Left ventricle myocardium inferior (tissue), 1 donor: ENCODE measurements around the gene F2RL2. TPM values are rescaled to one million over a fixed set of nuclear protein-coding genes. Genes with fewer than 3 reads are reported as not detected.
A peak's percentile ranks its signal among the peaks of the same experiment; 100 is the strongest.

Source experiments
- DNase-seq: peaks from one replicate; pipeline ENCODE4 v3.0.0-alpha.2; 2020
- H3K27ac ChIP-seq: fragments of 200-600 bp; replicated peaks from 2 replicates; pipeline ENCODE4 v1.8.0; 2021
- H3K27me3 ChIP-seq: fragments of 200-600 bp; 2 replicates; pipeline ENCODE4 v1.8.0; 2021; ENCODE audit warnings: low read depth
- H3K36me3 ChIP-seq: fragments of 200-600 bp; 2 replicates; pipeline ENCODE4 v1.8.0; 2021
- H3K4me1 ChIP-seq: fragments of 200-600 bp; 2 replicates; pipeline ENCODE4 v1.8.0; 2021
- H3K4me3 ChIP-seq: fragments of 200-600 bp; 2 replicates; pipeline ENCODE4 v1.8.0; 2021; ENCODE audit warnings: mild to moderate bottlenecking, moderate library complexity
- H3K9me3 ChIP-seq: fragments of 200-600 bp; replicated peaks from 2 replicates; pipeline ENCODE4 v1.8.0; 2021
- CTCF ChIP-seq: fragments of 200-600 bp; IDR thresholded peaks from 2 replicates; pipeline ENCODE4 v1.8.0; 2021; ENCODE audit warnings: antibody characterized with exemption, mild to moderate bottlenecking, borderline replicate concordance
- intact Hi-C: fragments of 100-400 bp; cut with micrococcal nuclease; formaldehyde crosslinking; loops from one replicate; pipeline ENCODE4 v1.11.0; 2022
- total RNA-seq: library from RNA; stranded (reverse); fragmentation: NEBNext Ultra II Directional; extraction: Animal tissue kit (Norgen Biotek cat#: 25700); gene quantifications from one replicate; pipeline ENCODE4 v1.2.1, GENCODE V29; 2021
- donor health status: DM: no; HTN: yes; CAD: no; lungs with severe emphysema.

The F2RL2 gene
- total RNA-seq, 1 donor from 2014 or later: 0.22 TPM

- no peaks in the 10 kb centered on the region for H3K4me1 ChIP-seq
- H3K4me3 ChIP-seq: no peak overlapping the region
- TF ChIP-seq CTCF: no peak
- H3K27me3 ChIP-seq: no peaks in the 10 kb centered on the region
- peak overlapping the region; percentile 0 for H3K27ac ChIP-seq
- intact Hi-C loops: no loop called here
- no peak for DNase-seq
- H3K9me3 ChIP-seq: no peaks in the 10 kb centered on the region
- H3K36me3 ChIP-seq: no peaks in the 10 kb centered on the region
These were observed 33.9 kb upstream of the F2RL2 start for GRCh38 chr5:76657091-76657490.

- no peak for TF ChIP-seq CTCF
- Histone ChIP-seq H3K27ac (no peak overlapping the region), H3K4me3 (no peak overlapping the region), H3K9me3 (peaks cover 25% of the 10 kb centered on the region), H3K27me3 (no peaks in the 10 kb centered on the region), H3K36me3 (no peaks in the 10 kb centered on the region), H3K4me1 (no peaks in the 10 kb centered on the region)
- intact Hi-C loops: no loop called here
- no peak for DNase-seq
These were observed 29.7 kb upstream of the F2RL2 start for GRCh38 chr5:76652809-76653414.

GRCh38 chr5:76649140-76649539 is 25.9 kb upstream of the F2RL2 start:
- Histone ChIP-seq H3K4me3 (no peak overlapping the region), H3K4me1 (no peaks in the 10 kb centered on the region), H3K36me3 (no peaks in the 10 kb centered on the region), H3K27me3 (no peaks in the 10 kb centered on the region), H3K27ac (no peak overlapping the region), H3K9me3 (peaks cover 28% of the 10 kb centered on the region)
- intact Hi-C loops: no loop called here
- DNase-seq: no peak
- no peak for TF ChIP-seq CTCF

- H3K36me3 ChIP-seq: no peaks in the 10 kb centered on the region
- no peak overlapping the region for H3K27ac ChIP-seq
- no peak for TF ChIP-seq CTCF
- H3K9me3 ChIP-seq: peaks cover 7% of the 10 kb centered on the region
- intact Hi-C loops: no loop called here
- DNase-seq: no peak
- no peaks in the 10 kb centered on the region for H3K27me3 ChIP-seq
- no peak overlapping the region for H3K4me3 ChIP-seq
- no peaks in the 10 kb centered on the region for H3K4me1 ChIP-seq
These were observed 20.2 kb upstream of the F2RL2 start for GRCh38 chr5:76643371-76643770.

GRCh38 chr5:76642390-76643040 is 19.3 kb upstream of the F2RL2 start:
- no peak for TF ChIP-seq CTCF
- no peak overlapping the region for H3K4me3 ChIP-seq
- intact Hi-C loops: no loop called here
- H3K36me3 ChIP-seq: no peaks in the 10 kb centered on the region
- no peak for DNase-seq
- no peaks in the 10 kb centered on the region for H3K9me3 ChIP-seq
- H3K4me1 ChIP-seq: no peaks in the 10 kb centered on the region
- H3K27ac ChIP-seq: no peak overlapping the region
- no peaks in the 10 kb centered on the region for H3K27me3 ChIP-seq
